Gastrocnemius medialis (tissue), 4 donors: ENCODE measurements around the gene ANXA4. TPM values are rescaled to one million over a fixed set of nuclear protein-coding genes. Genes with fewer than 3 reads are reported as not detected.

Experiments
- ATAC-seq, 2 donors: fragments of 150-250 bp; one replicate each; pipeline ENCODE4 v1.9.1; 2016
- DNase-seq, 2 donors: peaks; one replicate each; pipeline ENCODE4 v3.0.0-alpha.2; 2019
- H3K27ac ChIP-seq, 4 donors: fragments of 200-600 bp; sonication (generic); 1 replicate in 1 of 4; 2 replicates in 3 of 4; pipeline ENCODE4 v1.5.1; 2016 to 2018; ENCODE audit warnings: mild to moderate bottlenecking in 2 of 4, moderate library complexity in 1 of 4
- H3K27me3 ChIP-seq, 3 donors: fragments of 200-600 bp; sonication (generic) in 2 of 3; 1 replicate in 1 of 3; 2 replicates in 2 of 3; pipeline versions ENCODE4 v1.5.1 to v1.6.0; 2016 to 2019; ENCODE audit warnings: mild to moderate bottlenecking in 1 of 3, moderate library complexity in 1 of 3
- H3K36me3 ChIP-seq, 2 donors: fragments of 200-600 bp; sonication (generic) in 1 of 2; one replicate each; pipeline ENCODE4 v1.5.1; 2017 to 2018
- H3K4me1 ChIP-seq, 2 donors: fragments of 200-600 bp; sonication (generic) in 1 of 2; one replicate each; pipeline ENCODE4 v1.5.1; 2016 to 2017; ENCODE audit warnings: mild to moderate bottlenecking in 2 of 2
- H3K4me3 ChIP-seq, 4 donors: fragments of 200-600 bp; sonication (generic) in 3 of 4; 1 replicate in 1 of 4; 2 replicates in 3 of 4; pipeline ENCODE4 v1.5.1; 2016 to 2019; ENCODE audit warnings: mild to moderate bottlenecking in 2 of 4
- H3K9me3 ChIP-seq, 3 donors: fragments of 200-600 bp; sonication (generic) in 2 of 3; 1 replicate in 1 of 3; 2 replicates in 2 of 3; pipeline ENCODE4 v1.5.1; 2016 to 2019
- POLR2A ChIP-seq, 2 donors: fragments of 450-650 bp; IDR thresholded peaks; one replicate each; pipeline ENCODE4 v1.6.1; 2017; ENCODE audit warnings: antibody characterized with exemption in 2 of 2, mild to moderate bottlenecking in 2 of 2, moderate library complexity in 2 of 2
- in situ Hi-C, 4 donors: fragments of 200-750 bp; cut with MboI; loops; one replicate each; pipeline versions ENCODE4 v1.15.0 to v1.8.0; 2017; ENCODE audit warnings: low sequenced_read_pairs in 4 of 4
- intact Hi-C: fragments of 100-400 bp; cut with DNase I; formaldehyde crosslinking; loops from one replicate; pipeline ENCODE4 v1.15.1; 2023; ENCODE audit warnings: low total_unique reads
- total RNA-seq, 4 donors: library from RNA; depleted of rRNA; stranded (reverse); fragments of >200 nt; gene quantifications; one replicate each; pipeline versions ENCODE4 v1.1.0 to v1.2.3, GENCODE V29; 2016
- TF ChIP-seq, protein P1 (sequence below), 5 experiments: fragments of 450-650 bp in 3 of 5; fragments of 200-600 bp in 2 of 5; sonication (generic) in 2 of 5; IDR thresholded peaks in 4 of 5; conservative IDR thresholded peaks in 1 of 5; 1 replicate in 4 of 5; 2 replicates in 1 of 5; pipeline ENCODE4 v1.5.1; 2016 to 2019; ENCODE audit warnings: antibody characterized with exemption in 5 of 5, mild to moderate bottlenecking in 3 of 5, moderate library complexity in 3 of 5

Gene ANXA4
- total RNA-seq, 4 donors from 2014 or later = 10.7 to 17.0 (median 15.8) TPM

DNA sequence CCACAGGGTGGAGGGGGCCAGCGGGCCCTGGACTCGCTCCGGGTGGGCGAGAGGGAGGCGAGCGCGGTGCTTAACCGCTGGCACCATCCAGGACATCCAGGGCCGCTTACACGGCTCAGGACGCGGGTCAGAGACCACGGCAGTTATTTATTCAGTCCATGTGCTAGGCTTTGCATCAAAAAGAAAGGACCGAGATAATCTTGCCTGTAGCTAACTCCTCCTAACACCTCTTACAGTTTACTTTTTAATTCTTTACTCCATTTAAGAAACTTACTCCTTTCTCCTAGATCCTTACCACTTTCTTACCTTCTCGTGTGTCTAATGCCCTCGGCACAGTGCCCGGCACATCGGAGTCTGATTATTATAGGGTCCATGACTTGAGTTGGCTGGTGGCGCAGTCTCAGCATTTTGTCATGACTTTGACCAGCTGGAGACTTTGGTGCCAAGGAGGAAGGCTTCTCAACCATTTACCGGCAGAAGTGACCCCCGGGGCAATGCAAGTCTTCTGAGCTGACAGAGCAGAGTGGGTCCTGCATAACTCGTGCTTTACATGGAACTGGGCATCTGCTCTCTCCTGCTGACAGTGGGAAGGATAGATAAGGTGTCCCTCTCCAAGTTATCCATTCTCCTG lies 503 bp downstream of the ANXA4 start:
- Histone ChIP-seq H3K27me3 (no peaks in the 10 kb centered on the region), H3K9me3 (no peaks in the 10 kb centered on the region), H3K27ac (peak overlapping the region; percentile 84 to 98 (median 92)), H3K4me1 (peaks cover 14 to 19% of the 10 kb centered on the region in 2 donors), H3K4me3 (peak overlapping the region; percentile 73 to 96 (median 88)), H3K36me3 (no peaks in the 10 kb centered on the region)
- in situ Hi-C loops = no loop called here
- intact Hi-C loops = loop anchor here (5.0 to 10.0 kb wide), 4 partner anchors 35 to 515 kb away; partner anchors contain the start of genes MXD1 and PCYOX1
- peak in 1 of 2 donors; percentile 11 for ATAC-seq
- DNase-seq = no peak
- TF ChIP-seq POLR2A (IDR thresholded peaks at IDR 0.05) = no peak
- TF ChIP-seq, protein P1, sequence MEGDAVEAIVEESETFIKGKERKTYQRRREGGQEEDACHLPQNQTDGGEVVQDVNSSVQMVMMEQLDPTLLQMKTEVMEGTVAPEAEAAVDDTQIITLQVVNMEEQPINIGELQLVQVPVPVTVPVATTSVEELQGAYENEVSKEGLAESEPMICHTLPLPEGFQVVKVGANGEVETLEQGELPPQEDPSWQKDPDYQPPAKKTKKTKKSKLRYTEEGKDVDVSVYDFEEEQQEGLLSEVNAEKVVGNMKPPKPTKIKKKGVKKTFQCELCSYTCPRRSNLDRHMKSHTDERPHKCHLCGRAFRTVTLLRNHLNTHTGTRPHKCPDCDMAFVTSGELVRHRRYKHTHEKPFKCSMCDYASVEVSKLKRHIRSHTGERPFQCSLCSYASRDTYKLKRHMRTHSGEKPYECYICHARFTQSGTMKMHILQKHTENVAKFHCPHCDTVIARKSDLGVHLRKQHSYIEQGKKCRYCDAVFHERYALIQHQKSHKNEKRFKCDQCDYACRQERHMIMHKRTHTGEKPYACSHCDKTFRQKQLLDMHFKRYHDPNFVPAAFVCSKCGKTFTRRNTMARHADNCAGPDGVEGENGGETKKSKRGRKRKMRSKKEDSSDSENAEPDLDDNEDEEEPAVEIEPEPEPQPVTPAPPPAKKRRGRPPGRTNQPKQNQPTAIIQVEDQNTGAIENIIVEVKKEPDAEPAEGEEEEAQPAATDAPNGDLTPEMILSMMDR (IDR thresholded peaks at IDR 0.05 in 4 of 5, conservative IDR thresholded peaks at IDR 0.05 in 1 of 5) = peak in 1 of 5 experiments; percentile 0

DNA sequence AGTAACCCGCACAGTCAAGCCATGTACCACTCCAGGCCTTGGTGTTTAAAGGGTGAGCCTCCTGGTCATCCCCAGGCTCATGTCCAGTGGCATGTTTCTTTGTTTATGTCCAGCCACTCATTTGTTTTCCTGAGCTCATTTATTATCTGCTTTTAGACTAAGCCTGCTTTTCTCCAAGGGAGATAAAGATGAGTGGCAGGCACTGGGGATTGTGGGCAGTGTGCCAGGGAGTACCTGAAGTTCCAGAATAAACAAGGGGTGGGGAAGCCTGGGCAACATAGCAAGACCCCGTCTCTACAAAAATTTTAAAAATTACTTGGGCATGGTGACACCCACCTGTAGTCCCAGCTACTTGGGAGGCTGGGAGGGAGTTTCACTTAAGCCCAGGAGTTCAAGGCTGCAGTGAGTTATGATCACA lies 1.9 kb downstream of the ANXA4 start:
- intact Hi-C loops = loop anchor here (5.0 to 10.0 kb wide), 4 partner anchors 33 to 513 kb away; partner anchors contain the start of genes MXD1 and PCYOX1

DNA sequence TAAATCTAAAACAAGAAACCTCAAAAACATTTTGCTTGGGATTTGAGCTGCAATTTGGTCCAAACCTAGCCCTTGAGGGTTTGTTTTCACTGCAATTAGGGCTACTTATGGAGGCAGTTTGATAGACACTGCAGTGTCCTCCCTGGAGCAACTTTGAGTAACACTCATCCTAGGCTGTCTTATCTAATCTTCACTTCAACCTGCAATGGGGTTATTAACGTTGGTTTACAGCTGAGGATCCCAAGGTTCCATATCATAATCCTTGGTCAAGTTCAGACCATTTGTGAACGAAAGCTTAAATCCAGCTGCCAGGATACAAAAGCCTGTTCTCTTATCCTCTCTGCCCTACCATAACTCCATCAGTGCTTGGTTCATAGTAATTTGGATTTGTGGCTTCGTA lies 2.5 kb downstream of the ANXA4 start:
- Histone ChIP-seq H3K27me3 (no peaks in the 10 kb centered on the region), H3K27ac (no peak overlapping the region), H3K9me3 (no peaks in the 10 kb centered on the region), H3K4me1 (peaks cover 14 to 19% of the 10 kb centered on the region in 2 donors), H3K36me3 (no peaks in the 10 kb centered on the region), H3K4me3 (no peak overlapping the region)
- in situ Hi-C loops = no loop called here
- TF ChIP-seq, protein P1 (IDR thresholded peaks at IDR 0.05 in 4 of 5, conservative IDR thresholded peaks at IDR 0.05 in 1 of 5) = no peak
- TF ChIP-seq POLR2A (IDR thresholded peaks at IDR 0.05) = no peak
- ATAC-seq = no peak
- DNase-seq = no peak
- intact Hi-C loops = loop anchor here (5.0 to 10.0 kb wide), 4 partner anchors 33 to 513 kb away; partner anchors contain the start of genes MXD1 and PCYOX1

More for the DNA sequence above, 1.9 kb downstream of the ANXA4 start:
- Histone ChIP-seq H3K27ac (peak overlapping the region in 1 of 4 donors; percentile 90), H3K4me1 (peaks cover 14 to 19% of the 10 kb centered on the region in 2 donors), H3K27me3 (no peaks in the 10 kb centered on the region), H3K9me3 (no peaks in the 10 kb centered on the region), H3K36me3 (no peaks in the 10 kb centered on the region), H3K4me3 (no peak overlapping the region)
- in situ Hi-C loops = no loop called here
- DNase-seq (no peak), ATAC-seq (no peak)
- TF ChIP-seq, protein P1 (IDR thresholded peaks at IDR 0.05 in 4 of 5, conservative IDR thresholded peaks at IDR 0.05 in 1 of 5) = no peak
- no peak for TF ChIP-seq POLR2A (IDR thresholded peaks at IDR 0.05)

DNA sequence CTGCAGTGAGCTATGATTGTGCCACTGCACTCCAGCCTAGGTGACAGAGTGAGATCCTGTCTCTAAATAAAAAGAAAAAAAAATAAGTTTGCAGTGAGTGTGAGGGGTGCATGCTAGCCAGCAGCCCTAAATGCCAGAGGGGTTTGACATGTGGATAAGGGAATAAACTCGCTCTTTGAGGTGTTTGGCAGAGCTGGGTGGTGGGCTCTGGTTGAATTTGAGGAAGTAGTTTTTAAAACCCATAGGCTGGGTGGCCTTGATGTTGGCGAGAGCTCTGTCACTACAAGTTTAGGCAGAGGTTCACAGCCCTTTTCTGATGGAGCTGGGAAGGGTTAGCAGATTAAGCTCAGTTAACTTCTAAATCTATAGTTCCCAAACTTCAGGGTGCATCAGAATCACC lies 3.1 kb downstream of the ANXA4 start:
- DNase-seq (no peak), ATAC-seq (no peak)
- TF ChIP-seq, protein P1 (IDR thresholded peaks at IDR 0.05 in 4 of 5, conservative IDR thresholded peaks at IDR 0.05 in 1 of 5) = no peak
- Histone ChIP-seq H3K36me3 (no peaks in the 10 kb centered on the region), H3K27ac (no peak overlapping the region), H3K9me3 (no peaks in the 10 kb centered on the region), H3K27me3 (no peaks in the 10 kb centered on the region), H3K4me3 (no peak overlapping the region), H3K4me1 (peaks cover 14 to 19% of the 10 kb centered on the region in 2 donors)
- in situ Hi-C loops = no loop called here
- intact Hi-C loops = loop anchor here (10.0 kb wide), 1 partner anchor 170 kb away; the partner anchor contains the start of gene MXD1
